Heart left ventricle (tissue), 16 donors: ENCODE data around the gene ENKD1. TPM values are rescaled to one million over a fixed set of nuclear protein-coding genes. Genes with fewer than 3 reads are reported as not detected.

Experiments
- ATAC-seq, 4 donors: fragments of 200-7000 bp; cut with Tn5 transposase; one replicate each; pipeline ENCODE4 v1.9.1; 2020 to 2022; ENCODE audit warnings: moderate library complexity in 4 of 4, mild to moderate bottlenecking in 3 of 4, moderate number of reproducible peaks in 1 of 4
- DNase-seq, 5 donors: peaks; one replicate each; pipeline ENCODE4 v3.0.0-alpha.2; 2020
- H3K27ac ChIP-seq, 12 donors: fragments of 200-600 bp; sonication (generic) in 4 of 12; one replicate each; pipeline versions ENCODE4 v1.5.0 to v1.8.0; 2016 to 2022; ENCODE audit warnings: mild to moderate bottlenecking in 2 of 12
- H3K27me3 ChIP-seq, 9 donors: fragments of 200-600 bp; sonication (generic) in 2 of 9; one replicate each; pipeline versions ENCODE4 v1.5.1 to v1.8.0; 2016 to 2022; ENCODE audit warnings: mild to moderate bottlenecking in 3 of 9
- H3K36me3 ChIP-seq, 9 donors: fragments of 200-600 bp; sonication (generic) in 2 of 9; one replicate each; pipeline versions ENCODE4 v1.5.0 to v1.8.0; 2018 to 2022; ENCODE audit warnings: mild to moderate bottlenecking in 2 of 9
- H3K4me1 ChIP-seq, 12 donors: fragments of 200-600 bp; sonication (generic) in 4 of 12; one replicate each; pipeline versions ENCODE4 v1.5.0 to v1.8.0; 2016 to 2022; ENCODE audit warnings: mild to moderate bottlenecking in 3 of 12
- H3K4me3 ChIP-seq, 12 donors: fragments of 200-600 bp; sonication (generic) in 4 of 12; one replicate each; pipeline versions ENCODE4 v1.5.0 to v1.8.0; 2017 to 2022; ENCODE audit warnings: mild to moderate bottlenecking in 9 of 12, moderate library complexity in 4 of 12
- H3K9me3 ChIP-seq, 12 donors: fragments of 200-600 bp; sonication (generic) in 4 of 12; one replicate each; pipeline versions ENCODE4 v1.5.0 to v1.8.0; 2016 to 2022; ENCODE audit warnings: mild to moderate bottlenecking in 1 of 12
- POLR2A ChIP-seq, 2 donors: fragments of 450-650 bp; IDR thresholded peaks; one replicate each; pipeline ENCODE4 v1.6.1; 2017; ENCODE audit warnings: antibody characterized with exemption in 2 of 2, mild to moderate bottlenecking in 2 of 2, moderate library complexity in 2 of 2
- WGBS, 4 donors: extraction: QIAGEN DNeasy Blood & Tissue Kit in 2 of 4; methylation state at CpG; one replicate each; pipeline versions ENCODE4 v1.1.5 to v1.1.7; 2013 to 2018; 5-methylcytosine and 5-hydroxymethylcytosine counted together
- intact Hi-C, 10 donors: fragments of 100-400 bp; cut with DNase I; formaldehyde crosslinking; loops; one replicate each; pipeline versions ENCODE4 v1.11.1 to v1.14.2; 2022
- polyA plus RNA-seq, 2 donors: library from polyadenylated mRNA; stranded (reverse); fragments of 200-250 nt; gene quantifications; one replicate each; pipeline ENCODE4 v1.2.3, GENCODE V29; 2013
- total RNA-seq, 9 donors: library from RNA; depleted of rRNA in 2 of 9; stranded (reverse); fragments of >200 nt in 2 of 9; fragmentation: NEBNext Ultra II Directional in 3 of 9; extraction: Animal tissue kit (Norgen Biotek cat#: 25700) in 3 of 9; gene quantifications; one replicate each; pipeline versions ENCODE4 v1.1.0 to v1.2.4, GENCODE V29; 2016 to 2023
- TF ChIP-seq, protein P1 (sequence below), 12 donors: fragments of 200-600 bp; sonication (generic) in 4 of 12; IDR thresholded peaks; one replicate each; pipeline versions ENCODE4 v1.5.0 to v1.8.0; 2018 to 2022; ENCODE audit warnings: antibody characterized with exemption in 12 of 12, mild to moderate bottlenecking in 5 of 12
- donor health status: ischemic (EF 13 %, LVEDD 7.1; RV severe dilation, severe dysfunction).
- donor health status: healthy with polysubstance abuse.
- donor health status: DM: no; HTN: yes; CAD: no.
- donor health status: DM: no; HTN: no; CAD: no.
- donor health status: ischemic (EF 25% LVEDD 6.9; RV normal size, moderate dysfunction).
- donor health status: ischemic (EF 25% LVEDD 5.7; RV mildly dilated, moderate dysfunction).
- donor health status: healthy.
- donor health status: DM: yes; HTN: yes; CAD: no.
- donor health status: ischemic (EF 35%, LVEDD 5.7; RV mildly dilated, moderate dysfunction).
- donor health status: nonischemic (EF 11% LVEDD 7.7; RV severe dilation, severe dysfunction).
- donor health status: DM: yes; HTN: yes; CAD: no.
- donor health status: PGD.
- donor health status: ischemic (EF 29% LVEDD 5.4; RV normal size, mild dysfunction).
- donor health status: nonischemic (EF 23%, LVEDD 6.1; RV moderate dilation, normal function).

ENKD1 gene
- total and polyA plus RNA-seq, 11 donors: 7.6 to 26.9 (median 10.6) TPM

DNA sequence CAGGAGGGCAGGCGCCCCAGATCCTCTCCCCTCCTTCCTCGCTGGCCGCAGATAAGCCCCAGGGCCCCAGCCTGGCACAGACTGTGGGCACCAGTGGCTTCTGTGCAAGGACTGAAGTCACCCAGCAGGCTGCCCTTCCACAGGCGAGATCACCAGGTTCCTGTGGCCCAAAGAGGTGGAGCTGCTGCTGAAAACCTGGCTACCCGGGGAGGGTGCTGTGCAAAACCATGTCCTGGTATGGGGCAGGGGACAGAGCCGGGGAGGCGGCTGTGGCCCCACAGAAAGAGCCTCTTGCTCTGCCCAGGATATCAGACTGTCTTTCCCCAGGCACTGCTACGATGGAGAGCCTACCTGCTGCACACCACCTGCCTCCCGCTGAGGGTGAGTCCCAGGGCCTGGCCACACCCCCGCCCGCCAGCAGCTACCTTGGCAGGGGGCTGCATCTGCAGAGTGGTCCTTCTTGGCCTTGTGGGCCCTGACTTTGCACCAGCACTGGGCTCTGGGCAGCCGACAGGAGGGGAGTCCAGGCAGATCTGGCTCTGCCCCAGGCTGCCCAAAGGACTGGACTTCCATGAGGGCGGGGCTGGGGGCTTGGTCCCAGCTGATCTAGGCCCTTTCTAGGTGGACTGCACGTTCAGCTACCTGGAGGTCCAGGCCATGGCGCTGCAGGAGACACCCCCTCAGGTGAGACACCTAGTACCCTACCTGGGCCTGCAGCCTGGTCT lies 21.0 kb downstream of the ENKD1 start:
- H3K27me3 ChIP-seq: peaks cover 15 to 59% (median 43%) of the 10 kb centered on the region in 9 donors
- H3K36me3 ChIP-seq: no peaks in the 10 kb centered on the region
- no peak for ATAC-seq
- 86 to 97% (median 88%) methylated on average over 4 to 15 of the region's 15 CpGs for WGBS, 4 donors
- DNase-seq: no peak
- peaks cover 0 to 37% (median 13%) of the 10 kb centered on the region in 12 donors for H3K4me1 ChIP-seq
- H3K9me3 ChIP-seq: no peaks in the 10 kb centered on the region
- TF ChIP-seq POLR2A (IDR thresholded peaks at IDR 0.05): no peak
- TF ChIP-seq, protein P1, sequence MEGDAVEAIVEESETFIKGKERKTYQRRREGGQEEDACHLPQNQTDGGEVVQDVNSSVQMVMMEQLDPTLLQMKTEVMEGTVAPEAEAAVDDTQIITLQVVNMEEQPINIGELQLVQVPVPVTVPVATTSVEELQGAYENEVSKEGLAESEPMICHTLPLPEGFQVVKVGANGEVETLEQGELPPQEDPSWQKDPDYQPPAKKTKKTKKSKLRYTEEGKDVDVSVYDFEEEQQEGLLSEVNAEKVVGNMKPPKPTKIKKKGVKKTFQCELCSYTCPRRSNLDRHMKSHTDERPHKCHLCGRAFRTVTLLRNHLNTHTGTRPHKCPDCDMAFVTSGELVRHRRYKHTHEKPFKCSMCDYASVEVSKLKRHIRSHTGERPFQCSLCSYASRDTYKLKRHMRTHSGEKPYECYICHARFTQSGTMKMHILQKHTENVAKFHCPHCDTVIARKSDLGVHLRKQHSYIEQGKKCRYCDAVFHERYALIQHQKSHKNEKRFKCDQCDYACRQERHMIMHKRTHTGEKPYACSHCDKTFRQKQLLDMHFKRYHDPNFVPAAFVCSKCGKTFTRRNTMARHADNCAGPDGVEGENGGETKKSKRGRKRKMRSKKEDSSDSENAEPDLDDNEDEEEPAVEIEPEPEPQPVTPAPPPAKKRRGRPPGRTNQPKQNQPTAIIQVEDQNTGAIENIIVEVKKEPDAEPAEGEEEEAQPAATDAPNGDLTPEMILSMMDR (IDR thresholded peaks at IDR 0.05): no peak
- intact Hi-C loops: loop anchor here in 4 of 10 donors (2.0 to 10.0 kb wide), 3 partner anchors 83 to 123 kb away; partner anchors contain the start of gene CTCF (in 1 of the 4)
- peak overlapping the region in 9 of 12 donors; percentile 7 to 57 (median 42) for H3K4me3 ChIP-seq
- H3K27ac ChIP-seq: peak overlapping the region in 1 of 12 donors; percentile 59

DNA sequence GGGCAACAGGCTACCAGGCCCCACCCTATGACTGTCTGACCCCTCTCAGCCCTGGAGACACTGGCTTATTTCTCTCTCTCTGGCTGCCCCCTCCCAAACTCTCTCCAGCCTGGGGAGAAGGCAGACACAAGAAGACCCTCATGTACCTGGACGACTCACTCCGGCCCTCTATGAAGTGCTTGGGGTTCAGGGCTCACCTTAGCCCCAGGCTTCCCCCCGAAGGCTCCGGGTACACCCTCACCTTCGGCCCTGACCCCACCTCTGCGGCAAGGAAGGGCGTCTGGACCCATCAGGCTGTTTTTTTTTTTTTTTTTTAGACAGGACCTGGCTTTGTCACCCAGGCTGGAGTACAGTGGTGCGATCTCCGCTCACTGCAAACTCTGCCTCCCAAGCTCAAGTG lies 22.5 kb downstream of the ENKD1 start:
- no peak overlapping the region for H3K4me3 ChIP-seq
- WGBS, 4 donors: 90 to 96% (median 93%) methylated on average over 9 of the region's 9 CpGs
- H3K27me3 ChIP-seq: peaks cover 15 to 49% (median 33%) of the 10 kb centered on the region in 9 donors
- DNase-seq: no peak
- peaks cover 0 to 13% (median 3%) of the 10 kb centered on the region in 9 donors for H3K36me3 ChIP-seq
- no peak overlapping the region for H3K27ac ChIP-seq
- TF ChIP-seq POLR2A (IDR thresholded peaks at IDR 0.05): no peak
- TF ChIP-seq, protein P1 (IDR thresholded peaks at IDR 0.05): no peak
- ATAC-seq: no peak
- no peaks in the 10 kb centered on the region for H3K9me3 ChIP-seq
- peaks cover 0 to 40% (median 12%) of the 10 kb centered on the region in 12 donors for H3K4me1 ChIP-seq
- intact Hi-C loops: loop anchor here in 7 of 10 donors (1.0 to 10.0 kb wide), 5 partner anchors 77 to 123 kb away; partner anchors contain the start of gene CTCF (in 5 of the 7)

DNA sequence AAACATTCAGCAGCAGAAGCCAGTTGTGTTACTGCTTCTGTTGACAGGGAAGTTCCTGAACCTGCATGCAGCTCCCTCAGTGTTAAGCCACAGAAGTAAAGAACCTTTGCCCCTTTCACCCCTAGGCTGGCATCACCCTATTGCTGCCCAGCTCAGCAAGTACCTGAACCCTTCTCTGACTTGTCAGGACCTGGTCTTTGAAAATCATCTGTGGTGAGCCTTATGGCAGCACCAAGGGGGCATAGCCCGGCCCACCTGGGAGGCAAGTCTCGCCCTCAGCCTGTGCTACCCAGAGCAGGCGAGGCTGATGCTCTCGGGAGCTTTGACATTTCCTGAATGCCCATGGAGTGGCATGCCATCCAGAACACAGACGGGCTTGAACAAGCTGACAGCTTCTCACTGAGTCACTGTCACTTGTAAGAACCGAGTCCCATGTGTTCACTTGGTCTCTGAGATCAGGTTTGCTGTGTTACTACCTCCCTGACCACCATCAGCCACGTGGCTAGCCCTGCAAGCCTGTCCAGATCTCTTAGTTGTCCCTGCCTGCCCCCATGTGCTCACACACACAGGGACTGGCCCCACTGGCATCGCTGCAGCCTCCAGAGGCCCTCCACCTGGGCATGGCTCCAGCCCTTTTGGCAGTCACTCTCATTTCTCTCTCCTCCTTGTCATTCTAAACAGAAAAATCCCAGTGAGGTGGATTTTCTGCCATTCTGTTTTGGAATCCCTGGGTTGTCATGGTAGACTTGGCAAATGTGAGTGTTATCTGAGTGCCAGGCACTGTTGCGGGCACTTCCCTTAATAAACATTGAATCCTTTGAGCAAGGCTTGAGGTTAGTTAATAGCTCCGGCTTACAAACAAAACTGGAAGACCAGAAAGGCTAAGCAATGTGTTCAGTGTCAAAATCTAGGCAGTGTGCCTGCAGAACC lies 24.5 kb downstream of the ENKD1 start:
- H3K36me3 ChIP-seq: peaks cover 0 to 32% (median 22%) of the 10 kb centered on the region in 9 donors
- peaks cover 0 to 30% (median 12%) of the 10 kb centered on the region in 12 donors for H3K4me1 ChIP-seq
- H3K27ac ChIP-seq: peak overlapping the region in 7 of 12 donors; percentile 16 to 54 (median 45)
- DNase-seq (peak in 4 of 5 donors; percentile 76 to 90 (median 81)), ATAC-seq (peak; percentile 88 to 97 (median 94))
- intact Hi-C loops: loop anchor here in 6 of 10 donors (5.0 to 10.0 kb wide), 3 partner anchors 75 to 97 kb away; partner anchors contain the start of gene CTCF (in 4 of the 6)
- no peak overlapping the region for H3K4me3 ChIP-seq
- H3K27me3 ChIP-seq: peaks cover 0 to 29% (median 18%) of the 10 kb centered on the region in 9 donors
- no peak for TF ChIP-seq POLR2A (IDR thresholded peaks at IDR 0.05)
- TF ChIP-seq, protein P1 (IDR thresholded peaks at IDR 0.05): no peak
- WGBS, 4 donors: 44 to 62% (median 47%) methylated on average over 6 to 10 of the region's 10 CpGs
- H3K9me3 ChIP-seq: no peaks in the 10 kb centered on the region
